Cerebellar nuclear complex (tissue), 1 donor: ENCODE measurements around the gene CCNI.
"Not testable (repeated sequence)": the region's sequence is repeated elsewhere in the genome, so short reads cannot be mapped to it uniquely, and the experiment has no call there.

Experiments
- DNase-seq, 2 experiments: peaks; one replicate each; lab custom pipeline; 2025; lab: John Stamatoyannopoulos, UW

Gene CCNI

DNA sequence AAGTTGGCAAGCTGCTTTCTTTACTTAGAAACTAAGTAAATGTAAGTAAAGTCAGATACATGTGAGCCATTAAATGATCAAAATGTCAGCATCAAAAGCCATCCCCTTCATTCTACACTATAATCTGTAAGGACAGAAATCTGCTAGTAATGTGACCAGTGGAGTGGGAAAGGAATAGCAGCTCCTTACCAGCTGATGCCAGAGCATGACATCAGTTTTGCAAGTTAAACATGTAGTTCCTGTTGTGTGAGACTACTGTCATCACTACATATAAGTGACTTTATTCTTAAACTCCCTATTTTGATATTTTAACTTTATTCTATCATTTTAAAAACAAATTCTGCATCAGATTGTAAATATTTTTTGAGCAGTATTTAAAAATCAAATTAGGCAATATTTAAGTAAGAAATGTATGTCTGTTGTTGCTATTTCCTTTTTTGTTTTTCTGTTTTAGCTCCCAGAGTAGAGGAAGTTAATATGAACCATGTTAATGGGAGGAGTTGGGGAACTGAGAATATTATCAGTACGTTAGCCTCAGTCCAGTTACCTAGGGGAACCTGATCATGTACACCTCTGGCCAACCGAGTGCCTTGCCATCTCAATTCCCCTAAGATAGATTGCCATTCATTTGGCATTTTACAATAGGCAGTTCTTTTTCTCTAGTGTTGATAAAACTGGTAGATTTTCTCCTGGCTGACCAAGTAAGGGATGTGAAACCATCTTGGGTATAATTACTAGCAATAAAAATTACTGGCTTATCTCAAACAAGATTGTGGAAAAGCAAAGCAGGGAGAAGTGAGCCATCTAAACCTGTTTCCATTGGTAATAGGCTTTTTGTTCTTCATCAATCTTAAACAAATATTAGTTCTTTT, 34.7 kb downstream of the CCNI start:
- DNase-seq, result no peak

DNA sequence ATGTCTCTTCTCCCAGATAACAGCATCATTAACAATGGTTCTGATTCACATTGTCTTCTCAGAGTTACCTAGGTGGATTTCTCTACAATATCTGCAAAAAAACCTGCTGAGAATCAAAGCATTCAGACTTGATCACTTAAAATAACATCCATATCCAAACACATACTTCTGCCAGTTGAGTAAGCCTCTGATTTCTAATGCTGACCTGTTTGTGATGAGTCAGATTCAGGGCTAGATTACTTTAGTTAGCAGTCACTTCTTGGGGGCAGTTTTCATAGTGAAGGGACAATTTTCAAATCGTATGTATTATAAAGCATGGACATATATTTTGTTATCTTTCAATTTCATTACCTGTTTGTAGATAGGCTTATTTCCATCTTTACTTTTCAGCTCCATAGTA, 35.5 kb downstream of the CCNI start:
- DNase-seq, result no peak

DNA sequence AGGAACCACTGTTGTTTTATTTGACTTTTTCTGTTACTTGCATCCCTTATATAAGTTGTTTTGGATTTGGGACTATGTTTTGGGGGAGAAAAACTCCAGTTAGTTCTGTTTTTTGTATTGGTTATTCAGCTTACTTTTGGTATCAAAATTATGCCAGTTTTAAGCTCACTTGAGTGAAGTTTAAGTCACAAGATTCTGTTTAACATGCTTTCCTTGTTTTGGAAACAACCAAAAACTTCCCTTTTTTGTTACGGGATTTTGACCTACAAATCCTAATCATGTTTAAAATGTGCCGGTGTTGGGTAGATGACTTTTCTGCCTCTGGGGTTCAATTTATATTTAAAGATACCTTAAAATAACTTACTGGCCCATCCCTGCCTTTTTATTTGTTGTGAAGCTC, 36.0 kb downstream of the CCNI start:
- no peak for DNase-seq

DNA sequence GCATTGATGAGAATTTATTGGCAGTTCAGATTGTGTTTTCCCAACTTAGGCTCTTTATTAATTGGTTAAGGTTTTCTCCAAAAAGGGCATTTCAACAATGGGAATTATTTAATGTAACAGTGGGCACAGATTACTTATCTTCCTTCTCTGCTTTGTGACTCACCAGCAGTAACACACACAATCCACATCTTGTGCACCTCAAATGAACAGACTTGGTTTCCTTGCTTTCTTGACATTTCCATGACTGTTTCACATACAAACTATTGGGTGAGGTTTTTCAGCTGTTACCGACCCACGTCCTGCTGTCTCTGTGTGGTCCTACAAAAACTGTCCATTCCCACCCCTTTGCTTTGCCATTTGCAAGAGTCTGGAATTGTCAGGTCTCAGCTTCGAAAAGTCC, 38.1 kb downstream of the CCNI start:
- no peak for DNase-seq

DNA sequence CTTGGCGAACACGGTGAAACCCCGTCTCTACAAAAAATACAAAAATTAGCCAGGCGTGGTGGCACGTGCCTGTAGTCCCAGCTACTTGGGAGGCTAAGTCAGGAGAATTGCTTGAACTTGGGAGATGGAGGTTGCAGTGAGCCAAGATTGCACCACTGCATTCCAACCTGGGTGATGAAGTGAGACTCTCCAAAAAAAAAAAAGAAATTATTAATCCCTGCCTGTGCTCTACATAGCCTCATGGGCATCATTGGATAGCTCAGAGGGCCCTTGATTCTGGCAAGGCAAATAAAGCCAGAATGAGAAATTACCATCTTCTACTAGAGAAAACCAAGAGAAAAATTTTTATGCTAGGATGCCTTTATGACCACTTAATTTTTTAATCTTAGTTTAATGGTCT, 38.6 kb downstream of the CCNI start:
- not testable (repeated sequence) for DNase-seq

DNA sequence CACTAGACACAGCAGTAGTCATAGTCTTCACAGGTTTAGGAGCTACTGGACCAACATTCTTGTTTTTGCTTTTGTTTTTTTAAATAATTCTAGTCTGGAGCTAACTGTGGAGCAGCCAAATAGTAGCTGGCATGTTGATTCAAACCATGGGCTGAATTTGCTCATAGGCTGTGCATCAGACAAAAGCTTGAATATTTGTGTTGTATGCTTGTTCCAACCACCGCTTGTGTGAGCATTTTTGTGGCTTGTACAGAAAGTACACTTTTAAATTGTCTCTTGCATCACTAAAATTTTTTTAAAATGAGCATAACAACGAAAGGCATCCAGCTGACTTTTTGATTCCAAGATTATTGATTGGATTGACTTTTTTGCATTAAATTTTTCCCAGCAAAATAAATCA, 39.6 kb downstream of the CCNI start:
- no peak for DNase-seq

DNA sequence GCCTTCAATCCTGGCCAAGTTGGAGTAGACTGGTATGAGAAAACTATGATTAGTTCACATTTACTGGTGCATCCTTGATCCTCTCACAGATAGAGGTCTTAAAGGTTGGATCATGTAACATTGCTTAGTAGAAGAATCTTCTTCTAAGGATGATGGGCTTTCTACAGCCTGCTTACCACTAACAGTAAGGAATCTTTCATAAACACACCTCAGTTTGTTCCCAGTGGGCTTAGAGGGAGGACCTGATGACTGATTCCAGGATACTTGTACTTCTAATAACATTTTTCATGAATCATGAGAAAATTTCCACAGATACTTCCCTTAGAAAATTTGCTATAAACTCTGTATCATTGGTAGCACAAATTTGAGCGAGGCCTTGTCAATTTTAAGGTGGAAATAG, 40.6 kb downstream of the CCNI start:
- no peak for DNase-seq

DNA sequence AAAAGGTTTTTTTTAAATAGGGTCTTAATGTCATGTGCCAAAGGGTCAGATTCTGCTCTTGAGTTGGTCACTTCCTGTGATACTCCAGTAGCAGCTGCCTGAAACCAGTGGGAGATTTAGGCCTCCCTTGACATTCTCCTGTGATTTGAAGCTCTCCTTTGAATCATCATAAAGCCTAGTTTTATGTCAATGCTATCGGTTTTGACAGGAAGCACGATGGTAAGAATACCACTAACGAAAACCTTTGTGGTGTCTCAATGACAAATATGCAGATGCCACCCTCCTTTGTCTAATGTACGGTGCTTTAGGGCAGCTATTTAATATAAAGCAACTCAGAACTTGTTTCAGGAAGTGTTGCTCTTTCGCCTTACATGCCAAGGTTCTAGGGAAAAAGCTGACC, 44.2 kb downstream of the CCNI start:
- DNase-seq, result no peak

DNA sequence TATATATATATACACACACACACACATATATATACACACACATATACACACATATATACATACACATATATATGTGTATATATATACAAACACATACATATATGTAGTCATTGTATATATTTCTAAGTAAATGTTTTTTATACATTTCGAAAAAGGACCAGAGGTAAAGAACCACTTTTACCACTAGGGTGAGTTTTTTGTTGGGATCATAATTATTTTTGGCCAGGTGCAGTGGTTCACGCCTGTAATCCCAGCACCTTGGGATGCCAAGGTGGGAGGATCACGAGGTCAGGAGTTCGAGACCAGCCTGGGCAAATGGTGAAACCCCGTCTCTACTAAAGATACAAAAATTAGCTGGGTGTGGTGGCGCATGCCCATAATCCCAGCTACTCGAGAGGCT, 46.0 kb downstream of the CCNI start:
- DNase-seq, result not testable (repeated sequence)

DNA sequence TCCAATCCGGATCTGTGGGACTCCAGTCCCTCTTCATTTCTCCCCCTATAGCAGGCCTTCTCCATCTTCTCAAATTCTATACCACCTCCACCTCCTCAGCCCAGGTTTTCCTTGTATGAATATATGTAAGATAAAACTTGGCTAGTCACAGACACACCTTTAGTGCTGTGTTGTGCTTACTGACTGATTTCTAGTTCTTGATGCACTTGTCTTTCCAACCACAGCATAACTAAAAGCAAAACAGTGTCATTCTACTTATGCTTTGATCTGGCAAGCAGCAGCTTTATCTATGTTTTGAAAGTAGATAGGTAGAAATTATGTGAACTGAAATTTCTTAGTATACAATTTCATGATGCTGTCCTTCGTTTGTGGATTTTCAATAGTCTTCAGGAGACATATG, 47.5 kb downstream of the CCNI start:
- no peak for DNase-seq

DNA sequence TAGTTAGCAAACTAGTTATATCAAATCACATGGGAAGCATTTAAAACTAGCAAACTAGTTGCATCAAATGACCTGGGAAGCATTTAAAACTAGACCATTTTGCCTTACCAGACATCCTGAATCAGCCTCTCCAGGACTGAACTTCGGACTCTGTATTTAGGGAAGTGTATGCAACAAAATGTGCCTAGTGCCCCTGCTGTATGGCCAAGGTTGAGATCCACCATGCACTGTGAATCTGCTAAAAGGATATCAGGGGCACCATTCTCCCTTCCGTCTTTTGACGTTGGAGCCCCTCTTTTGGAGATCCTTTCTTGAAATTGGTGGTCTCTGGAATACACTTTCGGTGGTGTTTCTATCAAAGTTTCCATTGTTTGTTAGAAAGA, 49.5 kb downstream of the CCNI start:
- no peak for DNase-seq

DNA sequence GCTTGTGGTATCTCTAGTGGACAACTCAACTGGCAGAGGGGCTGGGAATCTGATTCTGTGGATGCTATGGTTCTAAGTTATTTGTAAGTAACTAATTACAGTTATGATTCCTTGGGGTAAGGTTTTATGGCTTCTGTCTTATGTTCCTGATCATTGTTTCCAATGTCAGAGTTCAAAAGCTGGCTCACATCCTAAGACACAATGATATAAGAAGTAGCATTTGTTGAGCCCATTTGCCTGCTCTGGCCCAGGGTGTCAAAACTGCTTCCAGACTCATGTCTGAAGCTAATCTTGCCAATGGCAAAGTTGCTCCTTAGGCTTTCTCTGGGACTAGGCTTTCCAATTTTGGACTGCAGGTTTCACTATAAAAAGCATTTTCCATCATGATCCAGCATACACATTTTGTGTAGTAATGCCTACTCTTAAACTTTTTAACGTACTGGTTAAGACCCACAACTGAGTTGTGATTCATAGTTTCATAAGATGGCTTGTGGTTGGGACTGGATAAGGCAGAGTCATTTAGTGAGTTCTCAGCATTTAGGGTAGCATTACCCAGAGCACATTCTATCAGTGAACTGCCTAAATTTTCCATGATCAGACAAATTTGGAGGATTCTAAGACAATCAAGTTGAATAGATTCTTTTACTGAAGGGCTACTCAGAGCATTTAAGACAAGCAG, 50.0 kb downstream of the CCNI start:
- no peak for DNase-seq

DNA sequence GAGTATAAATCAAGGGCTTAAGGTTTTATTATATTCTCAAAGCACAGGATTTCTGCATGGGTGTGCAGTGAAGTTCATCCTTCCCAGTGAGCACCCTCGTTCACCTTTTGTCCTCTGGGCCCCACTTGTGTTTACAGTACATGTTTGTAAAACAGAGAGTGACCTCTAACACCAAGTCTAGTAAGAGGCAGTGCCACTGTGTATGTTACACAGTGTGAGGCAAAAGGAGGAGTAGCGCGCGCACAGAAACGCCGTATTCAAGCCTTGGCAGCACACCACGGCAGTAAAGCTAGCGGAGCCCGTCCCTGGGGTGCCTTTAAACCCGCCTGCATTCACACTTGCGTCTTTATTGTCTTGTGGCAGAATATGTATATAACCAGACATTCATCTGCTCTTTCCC, 51.9 kb downstream of the CCNI start:
- DNase-seq, result no peak

DNA sequence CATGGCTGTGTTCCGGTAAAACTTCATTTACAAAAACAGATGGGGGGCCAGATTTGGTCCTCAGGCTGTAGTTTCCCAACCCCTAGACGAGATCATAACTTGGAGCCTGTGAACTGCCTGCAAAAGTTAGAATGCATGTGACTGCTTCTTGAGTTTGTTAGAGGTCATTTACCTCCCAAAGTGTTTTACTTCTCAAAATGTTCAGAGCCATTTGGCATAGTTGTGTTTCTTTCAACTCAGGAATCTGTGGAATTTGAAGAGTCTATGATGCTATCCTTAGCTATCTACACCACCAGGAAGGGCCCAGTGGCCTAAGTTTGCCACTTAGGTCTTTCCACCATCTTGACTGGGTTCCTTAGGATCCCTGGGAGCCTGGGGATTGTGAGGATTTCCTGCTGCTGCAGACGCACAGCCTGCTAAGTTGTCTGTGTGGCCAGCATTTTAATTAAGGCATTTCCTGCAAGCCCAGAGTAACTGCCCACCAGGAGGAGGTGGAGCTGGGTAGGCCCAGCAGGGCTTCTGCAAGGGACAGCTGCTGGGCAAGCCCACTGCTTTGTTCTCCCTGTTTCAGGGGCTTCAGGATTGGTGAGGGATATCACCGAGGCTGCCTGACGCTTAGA, 53.1 kb downstream of the CCNI start:
- DNase-seq, result no peak

DNA sequence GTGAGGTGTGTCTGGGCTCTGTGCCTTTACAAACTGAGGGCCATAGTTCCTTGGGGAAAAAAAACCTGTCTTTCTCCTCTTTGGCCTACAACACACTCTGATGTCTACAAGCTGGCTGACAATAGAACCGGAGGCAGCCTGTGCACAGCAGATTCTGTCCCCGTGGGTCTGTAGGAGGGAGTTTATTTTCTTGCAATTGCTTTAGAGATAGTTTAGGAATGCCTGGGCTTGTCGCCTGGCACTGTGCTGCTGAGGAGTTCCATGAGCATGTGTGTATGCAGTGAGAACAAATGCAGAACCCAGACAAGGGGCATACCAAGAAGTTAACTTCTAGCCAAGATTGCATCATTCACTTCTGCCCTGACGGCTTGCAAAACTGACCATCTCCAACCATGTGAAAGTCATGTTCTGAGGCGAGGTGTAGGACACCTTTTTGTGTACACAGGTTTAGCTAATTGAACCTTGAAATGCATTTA, 54.1 kb downstream of the CCNI start:
- no peak for DNase-seq

DNA sequence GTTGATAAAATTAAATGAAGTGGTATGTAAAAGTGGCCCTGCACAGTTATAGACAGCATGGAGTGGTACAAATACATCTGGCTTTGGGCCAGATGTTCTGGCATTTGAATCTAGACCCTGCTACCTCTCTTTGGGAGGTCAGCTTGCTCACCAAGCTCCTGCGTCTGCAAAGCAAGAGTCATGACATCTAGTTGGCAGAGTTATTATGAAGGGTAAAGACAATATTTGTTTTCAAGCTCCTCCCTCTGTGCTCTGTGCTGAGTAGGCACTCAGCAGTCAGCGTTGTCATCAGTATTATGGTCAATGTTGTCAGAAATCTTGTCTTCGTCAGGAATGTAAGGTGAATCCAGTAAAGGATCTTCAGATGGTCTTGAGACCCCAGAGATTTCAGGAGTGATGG, 55.8 kb downstream of the CCNI start:
- DNase-seq, result no peak

DNA sequence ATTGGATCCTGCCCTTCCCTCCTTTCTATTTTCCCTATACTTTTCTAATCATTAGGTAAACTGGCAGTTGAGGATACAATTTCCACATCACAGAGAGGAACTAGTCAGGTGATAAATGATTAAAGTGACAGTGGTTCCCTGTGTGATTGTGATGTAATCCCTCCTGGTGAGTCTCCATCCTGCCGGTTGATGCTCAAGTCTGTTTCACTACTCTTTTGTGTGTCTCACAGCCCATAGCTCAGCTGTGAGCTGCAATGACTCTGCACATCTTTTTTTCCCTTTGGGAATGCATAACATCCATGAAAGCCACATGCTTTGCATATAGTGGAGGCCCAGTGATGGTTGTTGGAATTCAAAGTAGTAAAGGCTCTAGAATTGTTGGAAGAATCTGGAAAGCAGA, 60.4 kb downstream of the CCNI start:
- DNase-seq, result no peak

DNA sequence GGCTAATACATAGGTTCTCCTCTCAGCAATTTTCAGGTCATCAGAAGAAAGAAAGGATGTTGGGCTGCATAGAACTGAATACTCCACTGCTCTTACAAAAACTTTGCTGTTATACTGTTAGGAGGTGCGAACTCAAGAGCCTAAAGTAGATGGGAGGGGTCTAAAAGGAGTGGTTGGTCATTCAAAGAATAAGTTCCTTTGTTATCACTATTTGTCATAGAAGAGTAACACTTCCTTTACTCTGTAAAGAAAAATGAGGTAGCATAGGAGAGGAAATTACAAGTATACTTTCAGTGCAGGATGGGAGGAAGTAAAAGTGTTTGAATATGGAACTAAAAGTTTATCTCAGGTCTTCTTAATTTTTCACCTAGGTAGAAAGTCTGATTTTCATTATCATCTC, 61.5 kb downstream of the CCNI start:
- DNase-seq, result no peak

DNA sequence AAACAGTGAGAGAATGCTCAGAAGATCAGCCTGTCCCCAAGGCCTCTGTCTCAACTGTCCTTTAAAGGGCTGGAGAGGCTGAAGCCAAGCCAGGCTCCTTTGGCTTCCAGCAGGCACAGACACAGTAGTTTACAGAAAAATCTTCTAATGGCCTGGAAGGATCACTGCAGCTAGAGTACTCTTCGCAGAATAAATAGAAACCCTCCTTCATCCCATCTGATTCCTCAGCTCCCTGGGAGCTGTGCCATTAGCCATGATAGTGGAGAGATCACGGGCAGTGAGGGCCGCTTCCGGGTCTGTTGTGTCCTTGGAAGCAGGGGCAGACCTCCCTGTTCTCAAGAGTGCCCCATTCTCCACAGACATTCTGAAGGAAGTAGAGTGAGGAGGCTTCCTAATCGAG, 63.1 kb downstream of the CCNI start:
- DNase-seq, result no peak

DNA sequence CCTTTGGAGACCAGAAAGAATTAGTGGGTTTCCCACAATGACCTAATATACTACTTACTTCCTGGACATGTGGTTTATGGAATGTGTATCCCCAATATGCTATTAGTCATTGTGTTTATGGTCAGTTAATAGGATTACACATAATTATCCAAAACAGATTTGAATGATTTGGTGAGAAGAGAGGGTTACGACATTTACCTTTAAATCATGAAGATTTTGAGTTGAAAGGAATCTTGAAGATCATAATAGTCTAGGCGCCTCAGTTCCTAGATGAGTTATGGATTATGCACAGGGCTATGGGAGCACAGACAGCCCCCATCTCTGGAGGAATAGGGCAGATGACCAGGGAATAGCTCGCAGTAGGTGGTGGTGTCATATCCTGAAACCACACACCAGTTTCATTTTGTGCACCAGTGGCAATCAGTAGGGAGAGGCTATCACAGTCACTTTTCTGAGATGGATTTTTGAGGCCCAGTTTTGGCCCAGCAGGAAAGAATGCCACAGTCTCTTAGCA, 64.9 kb downstream of the CCNI start:
- no peak for DNase-seq

DNA sequence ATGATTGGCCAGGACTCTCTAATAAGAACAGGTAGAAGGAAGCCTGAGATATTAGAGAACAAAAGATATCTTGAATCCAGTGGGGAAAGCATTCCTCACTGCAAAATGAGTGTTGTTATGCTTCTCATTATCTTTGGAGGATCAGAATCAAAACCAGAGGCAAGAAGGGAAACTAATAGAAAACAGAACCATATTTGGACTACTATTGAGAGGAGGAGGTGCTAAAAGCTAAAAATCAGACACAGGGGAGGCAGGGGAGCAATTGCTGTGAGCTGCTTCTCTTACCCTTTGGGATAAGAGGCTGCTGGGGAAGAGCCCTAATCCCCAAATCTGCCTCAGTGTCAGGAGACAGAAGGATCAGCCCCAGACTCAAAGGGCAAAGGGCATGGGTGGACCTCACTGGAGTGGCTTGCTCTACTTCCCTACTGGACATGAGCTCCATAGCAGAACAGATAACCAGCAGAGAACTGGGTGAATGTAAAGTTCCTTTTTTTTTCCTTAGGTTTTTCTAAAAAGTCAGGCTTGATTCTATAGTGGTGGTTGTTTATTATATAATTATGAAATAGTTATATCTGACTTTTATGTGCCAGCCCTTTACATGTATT, 66.2 kb downstream of the CCNI start:
- no peak for DNase-seq
